GM15510 (cell line): ENCODE results near the gene LHFPL2.

ENCODE experiments used
- POLR2A ChIP-seq: IDR thresholded peaks from 3 replicates; pipeline ENCODE4 v1.6.1; 2011; ENCODE audit warnings: borderline replicate concordance; ENCODE audit not compliant: insufficient read length; ENCODE audit errors: extremely low read depth

The LHFPL2 gene

DNA sequence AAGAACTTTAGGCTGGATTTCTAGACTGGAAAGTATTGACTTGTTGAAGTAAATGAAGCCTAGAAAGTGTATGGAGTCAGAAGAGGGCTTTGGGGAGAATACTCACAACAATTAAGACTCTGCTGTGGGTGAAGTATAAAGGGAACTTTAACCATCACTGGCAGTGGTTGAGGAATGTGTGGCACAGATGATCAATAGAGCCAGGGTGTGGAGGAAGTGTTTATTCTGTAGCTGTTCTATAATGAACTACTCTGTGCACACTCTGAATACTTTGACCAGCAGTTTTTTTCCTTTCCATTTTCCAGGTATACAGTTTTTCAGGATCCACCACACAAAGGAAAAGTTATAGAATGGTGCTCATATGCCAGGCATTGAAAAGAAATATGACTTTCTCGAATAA lies 181.4 kb downstream of the LHFPL2 start:
- TF ChIP-seq POLR2A: no peak

DNA sequence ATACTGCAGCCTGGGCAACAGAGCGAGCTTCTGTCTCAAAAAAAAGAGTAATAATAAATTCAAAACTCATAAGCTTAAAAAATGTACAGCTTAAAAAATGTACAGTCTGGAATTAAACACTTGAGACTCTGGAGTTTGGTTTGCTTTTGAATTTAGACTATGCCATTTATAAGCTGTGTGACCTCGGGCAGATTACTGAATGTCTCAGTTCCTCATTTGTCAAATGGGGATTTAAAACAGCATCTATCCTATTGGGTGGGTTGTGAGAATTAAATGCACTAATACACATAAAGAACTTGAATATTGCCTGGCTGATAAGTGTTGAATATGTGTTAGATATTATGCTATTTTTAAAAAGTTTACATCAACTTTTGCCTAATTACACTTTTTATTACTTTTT lies 189.7 kb downstream of the LHFPL2 start:
- no peak for TF ChIP-seq POLR2A

DNA sequence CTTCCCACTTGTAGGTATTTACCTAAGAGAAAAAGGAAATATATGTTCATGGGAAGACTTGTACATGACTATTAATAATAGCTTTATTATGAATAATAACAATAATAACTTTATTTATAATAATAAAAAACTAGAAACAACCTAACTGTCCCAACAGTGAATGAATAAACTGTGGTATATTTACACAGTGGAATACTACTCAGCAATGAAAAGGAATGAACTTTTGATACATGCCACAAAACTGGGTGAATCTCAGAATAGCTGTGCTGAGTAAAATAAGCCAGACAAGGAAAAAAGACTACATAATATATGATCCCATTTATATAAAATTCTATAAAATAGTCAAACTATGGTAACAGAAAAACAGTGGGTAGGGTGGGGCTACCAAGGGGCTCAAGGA lies 199.5 kb downstream of the LHFPL2 start:
- TF ChIP-seq POLR2A: no peak

DNA sequence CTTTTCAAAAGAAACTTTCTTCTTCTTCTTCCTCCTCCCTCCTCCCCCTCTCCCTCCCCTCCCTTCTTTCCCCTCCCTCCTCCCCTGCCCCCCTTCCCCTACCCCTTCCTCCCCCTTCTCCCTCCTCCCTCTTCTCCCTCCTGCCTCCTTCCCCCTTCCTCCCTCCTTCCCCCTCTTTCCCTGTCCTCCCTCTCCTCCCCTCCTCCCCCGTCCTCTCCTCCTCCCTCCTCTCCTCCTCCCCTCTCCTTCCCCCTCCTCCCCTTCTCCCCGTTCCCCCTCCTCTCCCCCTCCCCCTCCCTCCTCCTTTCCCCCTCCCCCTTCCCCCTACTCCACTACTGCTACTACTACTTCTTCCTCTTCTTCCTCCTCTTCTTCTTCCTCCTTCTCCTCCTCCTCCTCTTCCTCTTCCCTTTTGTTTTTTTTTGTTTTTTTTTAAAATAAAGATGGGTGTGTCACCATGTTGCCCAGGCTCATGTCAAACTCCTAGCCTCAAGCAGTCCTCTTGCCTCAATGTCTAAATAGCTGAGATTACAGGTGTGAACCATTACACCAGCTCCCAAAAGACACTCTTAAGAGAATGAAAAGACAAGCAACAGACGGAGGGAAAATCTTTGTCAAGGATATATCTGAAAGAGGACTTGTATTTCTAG lies 200.7 kb downstream of the LHFPL2 start:
- no peak for TF ChIP-seq POLR2A
